Measurements from ENCODE around the gene POTEF.
"Not testable (repeated sequence)": the region's sequence is repeated elsewhere in the genome, so short reads cannot be mapped to it uniquely, and the experiment has no call there.

The POTEF gene

DNA sequence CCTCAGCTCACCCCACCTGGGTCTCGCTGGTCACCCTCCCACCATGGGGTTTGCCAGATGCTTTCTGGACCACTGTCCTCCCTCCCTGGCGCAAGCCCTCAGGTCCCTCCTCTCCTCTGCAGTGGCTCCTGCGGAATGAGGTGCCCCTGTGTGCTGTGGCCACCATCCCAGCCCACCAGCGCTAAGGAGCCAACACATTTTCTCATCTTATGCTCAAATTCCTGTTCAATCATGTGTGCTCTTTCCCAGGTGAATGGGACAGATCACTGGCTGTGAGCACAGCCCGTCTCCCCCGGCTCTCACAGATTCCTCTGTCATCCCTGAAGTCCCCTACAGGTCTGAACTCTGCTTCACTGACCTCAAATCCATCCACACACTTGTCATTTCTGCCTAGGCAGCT lies 31.1 kb upstream of the POTEF start:
- no peak overlapping the region for H3K27ac ChIP-seq
- no peaks in the 10 kb centered on the region for H3K27me3 ChIP-seq (ENCODE audit: insufficient read depth, low read depth, severe bottlenecking)
- TF ChIP-seq, protein P1, sequence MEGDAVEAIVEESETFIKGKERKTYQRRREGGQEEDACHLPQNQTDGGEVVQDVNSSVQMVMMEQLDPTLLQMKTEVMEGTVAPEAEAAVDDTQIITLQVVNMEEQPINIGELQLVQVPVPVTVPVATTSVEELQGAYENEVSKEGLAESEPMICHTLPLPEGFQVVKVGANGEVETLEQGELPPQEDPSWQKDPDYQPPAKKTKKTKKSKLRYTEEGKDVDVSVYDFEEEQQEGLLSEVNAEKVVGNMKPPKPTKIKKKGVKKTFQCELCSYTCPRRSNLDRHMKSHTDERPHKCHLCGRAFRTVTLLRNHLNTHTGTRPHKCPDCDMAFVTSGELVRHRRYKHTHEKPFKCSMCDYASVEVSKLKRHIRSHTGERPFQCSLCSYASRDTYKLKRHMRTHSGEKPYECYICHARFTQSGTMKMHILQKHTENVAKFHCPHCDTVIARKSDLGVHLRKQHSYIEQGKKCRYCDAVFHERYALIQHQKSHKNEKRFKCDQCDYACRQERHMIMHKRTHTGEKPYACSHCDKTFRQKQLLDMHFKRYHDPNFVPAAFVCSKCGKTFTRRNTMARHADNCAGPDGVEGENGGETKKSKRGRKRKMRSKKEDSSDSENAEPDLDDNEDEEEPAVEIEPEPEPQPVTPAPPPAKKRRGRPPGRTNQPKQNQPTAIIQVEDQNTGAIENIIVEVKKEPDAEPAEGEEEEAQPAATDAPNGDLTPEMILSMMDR (IDR thresholded peaks at IDR 0.05; ENCODE audit: low read depth, low read length): no peak
- H3K9me3 ChIP-seq (ENCODE audit: severe bottlenecking): no peaks in the 10 kb centered on the region
- DNase-seq: no peak
- H3K4me3 ChIP-seq (ENCODE audit: low read depth, low read length): no peak overlapping the region
- peaks cover 10% of the 10 kb centered on the region for H3K36me3 ChIP-seq

DNA sequence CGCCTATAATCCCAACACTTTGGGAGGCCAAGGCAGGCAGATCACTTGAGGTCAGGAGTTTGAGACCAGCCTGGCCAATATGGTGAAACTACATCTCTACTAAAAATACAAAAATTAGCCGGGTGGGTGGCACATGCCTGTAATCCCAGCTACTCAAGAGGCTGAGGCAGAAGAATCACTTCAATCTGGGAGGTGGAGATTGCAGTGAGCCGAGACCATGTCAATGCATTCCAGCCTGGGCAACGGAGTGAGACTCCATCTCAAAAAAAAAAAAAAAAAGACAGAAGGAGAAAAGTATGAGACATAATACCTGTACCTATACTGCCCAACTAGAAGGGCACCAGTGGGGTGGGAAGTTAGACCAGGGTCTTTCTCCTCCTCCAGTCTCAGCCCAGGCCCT lies 30.4 kb upstream of the POTEF start:
- H3K36me3 ChIP-seq; DNase-seq; H3K4me3 ChIP-seq (ENCODE audit: low read depth, low read length); H3K9me3 ChIP-seq (ENCODE audit: severe bottlenecking); H3K27me3 ChIP-seq (ENCODE audit: insufficient read depth, low read depth, severe bottlenecking); H3K27ac ChIP-seq: not testable (repeated sequence)

DNA sequence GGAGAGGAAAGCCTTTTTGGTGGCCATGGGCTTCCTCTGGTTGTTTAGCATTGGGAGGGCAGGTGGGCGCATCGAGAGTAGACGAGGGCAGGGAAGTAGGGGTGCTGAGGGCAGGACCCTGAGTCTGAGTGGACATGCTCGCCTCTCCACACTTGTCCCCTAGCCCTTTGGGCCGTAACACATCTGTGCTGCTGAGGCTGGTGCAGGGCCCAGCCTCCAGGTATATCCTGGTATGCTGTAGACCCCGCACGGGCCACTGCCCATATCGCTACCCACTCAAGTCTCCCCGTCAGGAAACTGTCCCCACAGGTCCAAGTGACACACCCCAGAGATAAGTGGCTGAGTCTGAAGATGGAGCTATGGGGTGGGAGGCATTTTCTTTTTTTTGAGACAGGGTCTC lies 29.6 kb upstream of the POTEF start:
- no peaks in the 10 kb centered on the region for H3K9me3 ChIP-seq (ENCODE audit: severe bottlenecking)
- H3K4me3 ChIP-seq (ENCODE audit: low read depth, low read length): no peak overlapping the region
- H3K27ac ChIP-seq: no peak overlapping the region
- no peaks in the 10 kb centered on the region for H3K27me3 ChIP-seq (ENCODE audit: insufficient read depth, low read depth, severe bottlenecking)
- no peak for DNase-seq
- peaks cover 4% of the 10 kb centered on the region; the same call in 1 of the 2 replicates for H3K36me3 ChIP-seq
- TF ChIP-seq, protein P1 (IDR thresholded peaks at IDR 0.05; ENCODE audit: low read depth, low read length): no peak

DNA sequence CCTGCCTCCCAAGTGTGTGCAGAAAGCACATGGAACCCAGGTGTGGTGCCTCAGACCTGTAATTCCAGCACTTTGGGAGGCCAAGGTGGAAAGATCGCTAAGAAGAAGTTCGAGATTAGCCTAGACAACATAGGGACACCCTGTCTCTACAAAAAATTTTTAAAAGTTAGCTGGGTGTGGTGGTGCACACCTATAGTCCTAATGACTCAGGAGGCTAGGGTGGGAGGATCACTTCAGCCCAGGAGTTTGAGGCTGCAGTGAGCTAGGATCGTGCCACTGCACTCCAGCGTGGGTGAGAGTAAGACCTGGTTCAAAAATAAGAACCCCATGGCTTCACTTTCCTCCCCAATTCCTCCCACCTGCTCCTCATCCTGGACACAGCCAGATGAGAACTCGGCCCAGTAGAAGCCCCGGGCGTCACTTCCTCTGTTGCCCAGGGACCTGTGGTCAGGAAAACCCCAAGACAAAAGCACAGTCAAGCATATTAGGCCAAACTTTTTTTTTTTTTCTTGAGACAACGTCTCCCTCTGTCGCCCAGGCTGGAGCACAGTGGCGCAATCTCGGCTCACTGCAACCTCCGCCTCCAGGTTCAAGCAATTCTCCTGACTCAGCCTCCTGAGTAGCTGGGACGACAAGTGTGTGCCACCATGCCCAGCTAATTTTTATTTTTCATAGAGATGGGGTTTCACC lies 28.9 kb upstream of the POTEF start:
- DNase-seq; H3K27me3 ChIP-seq (ENCODE audit: insufficient read depth, low read depth, severe bottlenecking); H3K9me3 ChIP-seq (ENCODE audit: severe bottlenecking); H3K4me3 ChIP-seq (ENCODE audit: low read depth, low read length); H3K36me3 ChIP-seq; H3K27ac ChIP-seq: not testable (repeated sequence)

DNA sequence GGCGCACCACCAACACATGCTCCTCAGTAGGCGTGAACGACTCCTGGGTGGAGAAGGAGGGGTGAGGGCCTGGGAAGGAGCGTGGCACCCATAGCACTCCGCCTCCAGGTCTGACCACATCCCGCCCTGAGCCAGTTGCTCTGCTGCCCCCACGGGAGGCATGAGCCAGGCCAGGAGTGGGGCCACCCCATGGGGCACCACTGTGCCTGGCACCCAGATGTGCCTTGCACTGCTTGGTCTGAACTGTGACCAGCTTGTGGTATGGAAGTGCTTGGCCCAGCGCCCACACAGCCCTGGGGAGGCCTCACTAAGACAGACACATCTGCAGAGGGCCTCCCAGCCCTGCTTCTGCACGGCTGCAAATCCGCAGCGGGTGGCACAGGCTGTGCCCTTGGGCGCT lies 28.3 kb upstream of the POTEF start:
- not testable (repeated sequence) for H3K36me3 ChIP-seq; H3K27ac ChIP-seq; H3K27me3 ChIP-seq (ENCODE audit: insufficient read depth, low read depth, severe bottlenecking); H3K4me3 ChIP-seq (ENCODE audit: low read depth, low read length); DNase-seq; H3K9me3 ChIP-seq (ENCODE audit: severe bottlenecking)

DNA sequence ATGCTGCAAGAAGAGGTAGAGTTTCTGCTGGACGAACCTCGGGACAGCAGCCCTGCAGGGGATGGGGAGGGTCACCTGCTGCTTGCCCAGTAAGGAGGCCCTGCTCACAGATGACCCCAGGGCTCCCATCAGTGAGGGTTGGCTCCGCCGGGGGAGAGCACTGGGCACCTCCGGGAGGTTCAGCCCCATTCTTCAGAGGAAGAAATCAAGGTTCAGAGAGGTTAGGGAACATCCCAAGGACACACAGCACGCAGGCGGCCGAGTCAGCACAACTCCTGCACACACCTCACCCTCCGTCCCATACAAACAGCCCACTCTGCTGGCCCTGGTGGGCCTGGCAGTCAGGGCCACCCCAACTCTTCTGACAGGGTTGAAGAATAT lies 27.6 kb upstream of the POTEF start:
- H3K27ac ChIP-seq: no peak overlapping the region
- no peak for DNase-seq
- H3K4me3 ChIP-seq (ENCODE audit: low read depth, low read length): no peak overlapping the region
- no peaks in the 10 kb centered on the region for H3K9me3 ChIP-seq (ENCODE audit: severe bottlenecking)
- H3K27me3 ChIP-seq (ENCODE audit: insufficient read depth, low read depth, severe bottlenecking): no peaks in the 10 kb centered on the region
- TF ChIP-seq, protein P1 (IDR thresholded peaks at IDR 0.05; ENCODE audit: low read depth, low read length): no peak
- H3K36me3 ChIP-seq: no peaks in the 10 kb centered on the region; the same call in 1 of the 2 replicates

DNA sequence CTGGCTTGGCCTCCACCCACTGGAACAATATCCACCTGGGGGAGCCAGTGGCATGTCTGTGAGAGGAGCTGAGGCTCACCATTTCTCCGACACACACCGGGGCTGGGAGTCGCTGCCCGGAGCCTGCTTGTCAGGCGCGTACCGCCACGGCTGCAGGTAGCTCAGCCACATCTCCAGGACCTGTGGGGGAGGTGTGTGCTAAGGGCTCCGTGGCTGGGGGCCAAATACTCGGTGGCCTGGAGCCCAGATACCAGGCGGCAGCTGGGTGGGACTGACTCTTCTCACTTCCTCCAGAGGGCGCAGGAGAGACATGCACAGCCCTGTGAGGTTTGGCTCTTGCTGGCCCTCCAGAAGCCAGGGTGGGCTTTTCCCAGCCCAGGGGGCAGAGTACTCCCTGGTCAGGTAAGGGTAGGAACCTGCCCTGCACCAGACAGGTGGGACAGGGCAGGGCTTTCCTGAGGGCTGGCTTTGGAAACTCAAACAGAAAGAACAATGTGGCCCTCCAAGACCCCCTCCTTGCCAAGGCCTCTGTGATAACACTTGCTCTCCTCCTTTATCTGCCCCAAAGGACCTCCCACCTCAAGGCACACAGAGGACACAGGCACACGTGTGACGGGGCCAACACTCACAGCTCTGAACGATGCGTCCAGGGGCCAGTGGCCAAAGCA lies 27.1 kb upstream of the POTEF start:
- H3K9me3 ChIP-seq (ENCODE audit: severe bottlenecking); H3K27ac ChIP-seq; H3K27me3 ChIP-seq (ENCODE audit: insufficient read depth, low read depth, severe bottlenecking); H3K36me3 ChIP-seq; H3K4me3 ChIP-seq (ENCODE audit: low read depth, low read length): not testable (repeated sequence)
- DNase-seq: peak; percentile 51
- TF ChIP-seq, protein P1 (IDR thresholded peaks at IDR 0.05; ENCODE audit: low read depth, low read length): peak; percentile 74

Data from WERI-Rb-1 (cell line).